T47D (cell line): ENCODE results near the gene DLX2.
A peak's percentile ranks its signal among the peaks of the same experiment; 100 is the strongest.
"Not testable (repeated sequence)": the region's sequence is repeated elsewhere in the genome, so short reads cannot be mapped to it uniquely, and the experiment has no call there.

Experiments
- DNase-seq, 2 experiments: peaks; one replicate each; pipeline versions ENCODE4 v3.0.0 to v3.0.0-alpha.2; 2011 to 2012; ENCODE audit warnings: low read depth in 1 of 2, low spot score in 1 of 2
- JUND ChIP-seq: IDR thresholded peaks from 2 replicates; pipeline ENCODE4 v1.6.1; 2012; ENCODE audit warnings: low read depth
- in situ Hi-C: cut with HindIII; loops from 2 replicates; pipeline ENCODE4 v1.10.0; 2016; ENCODE audit warnings: low sequenced_read_pairs, low pct_unique_long_range_greater_than_20kb

DLX2 gene

DNA sequence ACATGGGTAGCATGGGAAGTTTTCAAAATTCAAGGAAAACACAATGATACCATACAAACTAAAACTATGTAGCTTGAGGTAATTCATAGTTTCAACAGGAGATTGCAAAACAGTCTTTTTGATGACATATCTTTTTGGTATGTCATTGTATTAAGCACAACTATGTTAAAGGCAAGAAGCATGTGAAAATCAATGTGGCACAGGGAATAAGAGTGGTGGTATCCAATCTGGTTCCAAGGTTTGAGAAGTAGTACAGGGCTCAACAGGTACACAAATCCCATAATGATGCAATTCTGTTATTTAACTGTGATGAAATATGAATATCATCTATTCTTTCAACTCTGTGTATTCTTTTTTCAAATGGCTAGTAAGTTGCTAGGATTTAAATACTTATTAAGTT lies 16.4 kb upstream of the DLX2 start:
- DNase-seq, result no peak
- in situ Hi-C loops, result no loop called here
- TF ChIP-seq JUND, result no peak

DNA sequence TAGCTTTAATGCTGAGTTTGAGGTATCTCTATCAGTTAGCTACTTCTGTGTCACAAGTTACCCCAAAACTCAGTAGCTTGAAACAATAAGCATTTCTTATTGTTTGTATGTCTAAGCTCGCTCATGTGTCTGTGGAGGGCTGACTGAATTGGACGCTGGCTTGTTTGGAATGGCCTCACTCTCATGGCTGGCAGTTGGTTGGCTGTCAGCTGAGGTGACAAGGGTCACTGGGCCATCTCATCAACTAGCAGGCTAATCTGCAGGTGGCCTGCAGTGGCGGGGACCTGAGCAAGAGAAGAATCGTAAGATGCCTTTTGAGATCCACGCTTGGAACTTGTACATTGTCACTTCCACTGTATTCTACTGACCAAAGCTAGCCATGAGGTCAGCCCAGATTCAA lies 13.4 kb upstream of the DLX2 start:
- in situ Hi-C loops, result no loop called here
- no peak for TF ChIP-seq JUND
- DNase-seq, result no peak

DNA sequence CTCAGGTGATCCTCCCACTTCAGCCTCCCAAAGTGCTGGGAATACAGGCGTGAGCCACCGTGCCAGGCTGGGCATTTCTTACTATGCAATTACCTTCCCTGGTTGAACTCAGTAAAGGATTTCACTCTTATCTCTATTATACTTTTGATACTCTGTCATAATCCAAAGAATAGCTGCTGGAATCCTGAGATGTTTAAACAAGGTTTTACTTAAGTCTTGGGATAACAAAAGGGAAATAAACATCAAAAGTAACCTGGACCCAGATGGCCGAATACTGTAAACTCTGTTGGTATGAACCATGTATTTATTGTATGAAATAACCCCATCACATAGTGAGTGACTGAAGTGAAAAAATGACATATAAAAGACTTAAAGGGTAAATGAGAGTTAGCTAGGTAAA lies 11.9 kb upstream of the DLX2 start:
- in situ Hi-C loops, result no loop called here
- DNase-seq, result no peak
- TF ChIP-seq JUND, result no peak

DNA sequence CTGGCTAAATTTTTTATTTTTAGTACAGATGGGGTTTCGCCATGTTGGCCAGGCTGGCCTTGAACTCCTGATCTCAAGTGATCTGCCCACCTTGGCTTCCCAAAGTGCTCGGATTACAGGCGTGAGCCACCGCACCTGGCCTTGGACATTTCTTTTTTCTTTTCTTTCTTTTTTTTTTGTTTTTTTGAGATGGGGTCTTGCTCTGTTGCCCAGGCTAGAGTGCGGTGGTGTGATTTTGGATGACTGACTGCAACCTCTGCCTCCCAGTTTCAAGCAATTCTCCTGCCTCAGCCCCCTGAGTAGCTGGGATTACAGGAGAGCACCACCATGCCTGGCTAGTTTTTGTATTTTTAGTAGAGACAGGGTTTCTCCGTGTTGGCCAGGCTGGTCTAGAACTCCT lies 11.5 kb upstream of the DLX2 start:
- in situ Hi-C loops, result not testable (repeated sequence)

DNA sequence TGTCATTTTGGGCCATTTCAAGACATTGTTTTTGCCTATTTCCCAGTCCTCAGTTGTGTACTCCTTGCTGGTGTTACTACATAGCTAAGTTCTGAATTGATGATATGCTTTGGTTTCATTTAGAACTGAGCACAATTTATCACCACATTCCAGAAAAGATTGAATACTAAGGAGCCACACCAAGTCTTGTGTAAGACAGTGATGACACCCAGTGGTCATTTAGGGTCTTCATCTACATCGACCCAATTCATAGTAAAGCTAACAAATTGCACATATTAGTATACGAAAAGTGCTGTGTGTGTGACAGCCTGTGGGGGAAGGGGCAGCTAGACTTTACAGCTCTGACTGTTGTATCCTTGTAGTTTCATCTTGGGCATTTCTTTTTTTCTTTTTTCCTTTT lies 10.9 kb upstream of the DLX2 start:
- in situ Hi-C loops, result no loop called here
- TF ChIP-seq JUND, result no peak
- DNase-seq, result peak in 1 of 2 experiments; percentile 38

More for the DNA sequence above, 11.5 kb upstream of the DLX2 start:
- DNase-seq, result not testable (repeated sequence)

DNA sequence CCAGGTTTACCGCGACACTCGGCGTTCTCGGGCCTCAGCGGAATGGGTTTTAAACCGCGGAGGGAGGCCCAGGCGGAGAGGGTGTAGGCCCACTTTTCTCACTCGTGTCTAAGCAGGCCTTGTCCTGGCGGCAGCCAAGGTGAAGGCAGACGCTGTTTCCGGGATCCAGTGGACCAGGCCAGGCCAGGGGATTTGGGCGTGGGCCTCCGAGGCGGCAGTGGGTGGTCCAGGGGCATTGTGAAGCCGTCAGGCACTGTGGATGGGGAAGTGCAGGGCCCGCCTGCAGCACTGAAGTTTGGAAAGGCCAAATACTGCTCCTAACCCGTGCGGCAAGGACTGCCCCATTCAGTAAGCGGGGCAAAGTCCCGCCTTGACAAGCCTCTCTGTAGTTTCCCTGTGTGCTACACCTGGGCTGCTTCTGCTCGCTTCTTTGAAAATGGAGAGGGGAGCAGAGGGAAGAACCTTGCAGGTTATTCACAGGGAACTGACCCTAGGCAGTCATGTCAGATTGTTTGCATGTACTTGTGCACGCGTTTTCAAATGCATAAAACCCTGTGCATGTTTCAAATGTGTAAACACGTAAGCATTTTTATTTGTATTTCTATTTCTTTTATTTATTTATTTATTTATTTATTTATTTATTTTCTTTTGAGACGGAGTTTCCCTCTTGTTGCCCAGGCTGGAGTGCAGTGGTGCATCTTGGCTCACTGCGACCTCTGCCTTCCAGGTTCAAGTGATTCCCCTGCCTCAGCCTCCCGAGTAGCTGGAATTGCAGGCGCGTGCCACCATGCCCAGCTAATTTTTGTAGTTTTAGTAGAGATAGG lies 7.5 kb upstream of the DLX2 start:
- no peak for DNase-seq
- no peak for TF ChIP-seq JUND
- in situ Hi-C loops, result no loop called here

DNA sequence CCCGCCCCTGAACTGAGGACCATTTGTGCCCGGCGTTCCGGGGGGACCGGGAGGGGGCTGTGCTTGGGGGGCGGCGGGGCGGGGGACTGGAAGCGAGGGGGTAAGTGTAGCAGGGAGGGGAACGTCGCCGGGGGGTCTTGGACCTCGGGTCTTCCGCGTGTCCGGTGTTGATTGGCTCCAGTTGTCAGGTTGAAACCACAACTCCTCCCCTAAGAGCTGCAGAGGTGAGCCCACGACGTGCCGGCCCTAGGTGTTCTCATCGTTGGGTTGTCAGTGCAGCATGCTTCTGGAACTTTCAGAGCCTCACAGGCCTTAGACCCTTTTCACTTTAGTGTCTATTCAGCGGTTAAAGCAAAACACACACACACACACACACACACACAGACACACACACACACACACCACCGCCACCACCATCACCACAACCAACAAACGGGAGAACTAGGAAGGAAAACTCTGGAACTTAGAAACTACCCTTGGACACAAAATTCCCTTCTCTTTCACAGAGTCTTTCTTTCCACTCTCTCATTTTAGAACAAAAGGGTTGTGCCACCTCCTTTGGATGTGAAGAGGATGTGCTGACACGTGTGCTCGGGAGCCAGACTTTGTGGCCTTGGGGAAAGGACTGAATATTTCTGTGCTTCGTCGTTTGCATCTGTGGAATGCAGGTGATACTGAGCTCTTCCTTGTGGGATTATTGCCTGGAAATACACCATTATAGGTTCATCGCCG lies 6.7 kb upstream of the DLX2 start:
- DNase-seq, result no peak
- no peak for TF ChIP-seq JUND
- in situ Hi-C loops, result no loop called here

DNA sequence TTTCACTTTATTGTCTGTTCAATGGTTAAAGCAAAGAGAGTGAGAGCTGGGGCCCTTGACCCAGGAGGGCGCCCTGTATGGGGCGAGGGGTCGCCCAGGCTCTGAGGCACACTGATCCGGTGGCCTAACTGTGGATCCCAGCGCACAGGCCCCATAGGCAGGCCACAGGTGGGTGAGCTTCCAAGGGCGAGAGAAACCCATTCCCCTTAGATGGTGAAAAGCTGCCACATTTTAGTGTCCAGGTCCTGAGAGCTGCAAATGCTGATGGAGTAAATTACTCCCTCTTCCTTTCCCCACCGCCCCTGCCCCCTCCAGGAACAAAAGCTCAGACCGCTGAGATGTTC lies 5.9 kb upstream of the DLX2 start:
- no peak for TF ChIP-seq JUND
- DNase-seq, result no peak
- in situ Hi-C loops, result no loop called here

DNA sequence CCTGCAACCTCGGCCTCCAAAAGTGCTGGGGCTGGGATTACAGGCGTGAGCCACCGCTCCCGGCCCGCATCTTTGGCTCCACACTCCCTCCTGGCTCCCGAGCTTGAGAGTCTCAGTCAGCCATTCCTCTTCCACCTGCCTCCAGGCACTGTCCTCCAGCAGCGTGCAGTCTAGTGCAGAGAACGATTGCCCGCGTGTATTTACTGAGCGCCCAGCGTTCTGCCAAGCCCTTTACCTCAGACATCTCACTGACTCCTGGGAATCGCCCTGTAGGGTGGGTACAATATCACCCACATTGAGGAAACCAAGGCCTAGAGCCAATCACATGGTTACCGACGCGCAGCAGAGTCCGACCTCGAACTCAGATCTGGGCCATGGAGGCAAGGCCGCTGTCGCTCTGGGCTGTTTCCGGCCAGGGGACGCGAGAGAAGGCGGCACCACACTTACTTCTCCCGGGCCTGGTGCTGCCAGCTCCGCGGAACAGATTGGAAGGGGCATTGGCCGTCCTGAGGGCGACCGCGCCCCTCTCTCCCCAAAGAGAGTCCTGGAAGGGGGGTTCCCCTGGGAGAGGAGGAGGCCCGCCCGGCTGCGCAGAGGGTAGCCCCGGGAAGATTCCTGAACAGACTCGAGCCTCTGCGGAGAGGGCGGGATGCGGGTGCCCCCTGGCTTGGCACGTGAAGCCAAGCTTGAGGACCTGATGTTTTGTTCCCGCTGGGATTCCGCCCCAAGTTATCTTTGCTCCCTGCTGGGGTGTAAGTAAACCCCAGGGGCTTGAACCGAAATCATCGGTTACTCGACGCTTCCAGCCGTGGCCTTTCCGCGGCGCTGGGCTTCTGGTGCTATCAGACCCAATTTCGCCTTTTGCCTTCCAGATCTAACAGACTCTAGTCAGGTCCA lies 5.2 kb upstream of the DLX2 start:
- DNase-seq, result no peak
- no peak for TF ChIP-seq JUND
- in situ Hi-C loops, result no loop called here

DNA sequence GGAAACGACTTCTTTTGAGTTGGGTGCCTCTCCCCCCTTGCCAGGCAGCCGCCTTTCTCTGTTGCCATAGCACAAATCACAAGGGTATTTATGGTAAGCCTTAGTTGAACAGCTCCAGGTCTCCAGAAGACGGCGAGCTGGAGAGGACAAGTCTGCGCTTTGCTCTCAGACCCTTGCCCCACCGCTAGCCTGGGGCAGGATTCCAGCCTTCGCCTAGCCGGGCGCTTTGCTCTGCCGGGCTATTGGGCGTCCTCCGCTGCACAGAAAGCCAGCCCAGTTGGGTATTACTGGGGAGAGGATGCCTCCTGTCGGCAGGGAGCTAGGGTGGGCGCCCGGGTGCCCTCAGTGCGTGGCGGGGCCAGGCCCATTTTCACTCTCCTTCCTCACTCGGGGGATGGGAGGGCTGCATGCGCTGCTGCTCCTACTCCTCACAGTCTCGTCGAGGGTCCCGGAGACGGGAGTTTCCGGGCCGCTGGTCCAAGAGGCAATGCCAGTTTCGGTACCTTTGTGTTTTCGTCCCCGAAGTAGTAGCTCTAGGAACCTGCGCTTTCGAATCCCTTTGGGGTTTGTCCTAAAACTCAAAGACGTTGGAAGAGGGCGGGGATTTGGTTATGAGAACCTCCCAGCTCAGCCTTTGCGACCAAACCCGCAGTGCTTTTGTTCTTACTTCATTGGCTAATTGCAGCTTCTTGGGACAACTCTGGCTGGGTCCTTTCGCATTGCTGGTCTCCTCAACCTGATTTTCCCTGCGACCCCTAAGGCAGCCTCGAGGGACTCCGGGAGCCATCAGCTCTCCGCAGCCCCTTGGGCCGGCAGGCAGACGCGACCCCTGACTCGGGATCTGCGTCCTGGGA lies 3.6 kb upstream of the DLX2 start:
- in situ Hi-C loops, result no loop called here
- peak; percentile 53 to 63 for DNase-seq
- no peak for TF ChIP-seq JUND

DNA sequence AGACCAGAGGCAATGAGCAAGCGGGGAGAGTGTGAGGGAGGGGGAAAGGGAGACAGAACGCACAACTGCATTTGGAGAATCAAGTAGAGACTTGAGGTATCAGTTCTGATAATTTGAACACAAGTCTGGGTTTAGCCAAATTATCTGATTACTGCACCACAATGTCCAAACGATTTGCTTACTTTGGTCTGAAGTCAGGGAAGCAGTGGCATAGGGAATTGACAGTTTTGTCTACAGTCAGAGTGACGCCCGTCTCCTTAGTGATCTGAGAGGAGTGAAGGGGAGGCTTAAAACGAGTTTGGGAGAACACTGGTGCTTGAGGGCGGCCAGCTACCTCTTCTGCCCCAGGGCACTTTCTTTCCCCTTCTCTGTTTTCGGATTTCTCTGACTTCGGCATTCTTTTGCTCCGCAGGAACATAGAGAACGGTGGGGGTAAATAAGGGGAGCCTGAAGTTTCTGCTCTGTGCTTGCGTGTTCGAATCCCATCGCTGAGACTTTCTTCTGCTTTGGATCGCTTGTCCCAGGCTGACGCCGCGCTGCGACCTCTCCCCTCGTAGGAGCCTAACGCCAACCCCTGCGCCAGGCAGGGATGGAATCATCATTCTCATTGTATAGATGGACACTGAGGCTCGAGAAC lies 2.9 kb upstream of the DLX2 start:
- no peak for TF ChIP-seq JUND
- DNase-seq, result no peak
- in situ Hi-C loops, result no loop called here
